NCI-H1092 treated with DMSO at 0.1 percent for 48 hours (cell line): ENCODE data around the gene HASPIN.

Experiments
- DNase-seq: peaks from one replicate; lab custom pipeline; 2025; lab: John Stamatoyannopoulos, UW

HASPIN gene

DNA sequence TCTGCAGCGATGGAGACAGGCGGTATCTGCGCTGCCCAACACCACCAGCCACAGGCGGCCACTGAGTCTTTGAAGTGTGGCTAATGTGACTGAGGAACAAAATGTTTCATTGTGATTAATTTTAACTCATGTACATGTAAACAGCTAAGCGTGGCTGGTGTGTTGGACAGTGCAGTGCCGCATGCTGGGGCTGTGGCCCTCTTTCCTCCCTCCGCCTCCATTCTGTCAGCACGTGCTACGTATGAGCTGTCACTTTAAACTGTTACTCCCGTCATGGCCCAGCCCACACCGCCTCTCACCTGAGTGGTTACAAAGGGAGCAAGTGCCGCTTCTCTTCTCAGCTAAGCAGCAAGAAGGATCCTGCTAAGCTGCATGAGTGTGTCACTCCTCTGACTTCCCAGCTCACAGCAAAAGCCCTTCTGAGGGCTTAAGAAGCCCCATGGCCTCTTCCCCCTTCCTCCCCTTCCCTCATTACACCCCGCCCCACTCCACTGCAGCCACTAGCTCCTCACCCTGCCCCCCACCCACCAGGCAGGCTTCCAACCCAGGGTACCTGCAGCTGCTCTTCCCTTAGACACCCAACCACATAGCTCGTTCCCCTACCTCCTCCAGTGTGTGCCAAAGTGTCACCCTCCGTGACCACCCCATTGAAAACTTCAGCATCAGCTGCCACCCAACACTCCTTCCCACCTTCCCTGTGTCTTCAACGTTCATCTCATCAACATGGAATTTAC is 15.0 kb downstream of the HASPIN start:
- DNase-seq: peak; percentile 1

- no peak for DNase-seq
Measured at GRCh38 chr17:3739422-3740124, 15.9 kb downstream of the HASPIN start.

- no peak for DNase-seq
Measured at GRCh38 chr17:3740611-3741073, 16.9 kb downstream of the HASPIN start.

- no peak for DNase-seq
Measured at GRCh38 chr17:3744014-3744413, 20.3 kb downstream of the HASPIN start.

- no peak for DNase-seq
Measured at GRCh38 chr17:3745071-3745470, 21.4 kb downstream of the HASPIN start.

DNA sequence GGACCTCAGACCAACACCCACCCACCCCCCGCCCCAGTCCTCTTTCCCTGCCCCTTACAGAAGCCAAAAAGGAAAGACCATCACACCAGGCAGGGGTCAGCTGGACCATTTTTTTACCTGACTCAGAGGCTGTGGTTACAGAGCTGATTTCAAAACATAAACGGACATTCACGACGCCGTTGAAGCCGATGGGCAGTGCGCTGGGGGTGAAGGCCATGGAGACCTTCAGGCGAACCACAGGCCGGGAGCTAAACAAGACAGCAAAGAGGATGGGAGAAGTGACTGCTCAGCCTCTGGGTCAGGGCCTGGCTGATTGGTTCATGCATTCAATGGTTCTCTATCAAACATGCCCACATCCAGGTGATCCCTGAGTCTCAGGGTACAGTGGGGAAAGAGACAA is 24.1 kb downstream of the HASPIN start:
- no peak for DNase-seq

DNA sequence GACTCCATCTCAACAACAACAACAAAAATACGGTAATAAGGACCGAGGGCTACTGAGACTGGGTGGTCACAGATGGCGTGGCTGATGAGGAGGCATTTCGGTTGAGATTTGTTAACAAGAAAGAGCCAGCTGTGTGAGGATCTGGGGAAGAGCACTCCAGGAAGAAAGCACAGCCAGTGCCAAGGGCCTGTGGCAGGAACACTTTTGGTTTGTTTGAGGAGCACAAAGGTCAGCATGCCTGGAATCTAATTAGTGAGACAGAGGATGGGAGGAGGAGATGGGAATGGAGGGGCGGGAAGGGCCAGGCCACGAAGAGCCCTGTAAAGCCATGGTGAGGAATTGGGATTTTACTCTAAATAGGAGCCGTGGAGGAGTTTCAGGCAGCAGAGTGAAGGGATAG is 24.9 kb downstream of the HASPIN start:
- DNase-seq: no peak

GRCh38 chr17:3750296-3750695 is 26.6 kb downstream of the HASPIN start:
- DNase-seq: no peak

GRCh38 chr17:3750926-3751325 is 27.2 kb downstream of the HASPIN start:
- no peak for DNase-seq

DNA sequence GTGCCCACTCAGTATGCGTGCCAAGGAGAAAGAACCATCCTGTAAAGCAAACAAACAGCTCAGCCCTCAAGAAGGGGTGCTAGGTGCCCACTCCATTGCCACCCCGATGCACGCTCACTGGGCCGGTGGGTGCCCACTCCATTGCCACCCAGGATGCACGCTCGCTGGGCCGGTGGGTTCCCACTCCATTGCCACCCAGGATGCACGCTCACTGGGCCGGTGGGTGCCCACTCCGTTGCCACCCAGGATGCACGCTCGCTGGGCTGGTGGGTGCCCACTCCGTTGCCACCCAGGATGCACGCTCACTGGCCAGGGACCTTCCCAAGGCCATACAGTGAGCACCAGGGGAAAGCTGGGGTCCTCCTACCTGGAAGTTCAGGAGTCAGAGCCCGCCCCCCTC is 28.1 kb downstream of the HASPIN start:
- DNase-seq: no peak

- no peak for DNase-seq
Measured at GRCh38 chr17:3753624-3754023, 29.9 kb downstream of the HASPIN start.

DNA sequence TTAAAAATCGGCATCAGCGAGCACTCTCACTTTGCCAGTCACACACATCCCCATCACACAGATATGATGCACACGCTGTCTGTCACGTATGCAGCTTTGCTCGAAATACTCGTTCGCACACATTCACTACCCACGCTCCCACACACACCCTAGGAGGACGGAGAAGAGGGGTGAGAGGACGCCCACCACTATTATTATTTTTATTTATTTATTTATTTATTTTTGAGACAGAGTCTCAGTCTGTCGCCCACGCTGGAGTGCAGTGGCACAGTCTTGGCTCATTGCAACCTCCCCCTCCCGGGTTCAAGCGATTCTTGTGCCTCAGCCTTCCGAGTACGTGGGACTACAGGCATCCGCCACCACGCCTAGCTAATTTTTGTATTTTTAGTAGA is 30.4 kb downstream of the HASPIN start:
- DNase-seq: no peak

GRCh38 chr17:3754458-3755334 is 31.0 kb downstream of the HASPIN start:
- peak; percentile 35 for DNase-seq

GRCh38 chr17:3755335-3756030 is 31.8 kb downstream of the HASPIN start:
- no peak for DNase-seq

DNA sequence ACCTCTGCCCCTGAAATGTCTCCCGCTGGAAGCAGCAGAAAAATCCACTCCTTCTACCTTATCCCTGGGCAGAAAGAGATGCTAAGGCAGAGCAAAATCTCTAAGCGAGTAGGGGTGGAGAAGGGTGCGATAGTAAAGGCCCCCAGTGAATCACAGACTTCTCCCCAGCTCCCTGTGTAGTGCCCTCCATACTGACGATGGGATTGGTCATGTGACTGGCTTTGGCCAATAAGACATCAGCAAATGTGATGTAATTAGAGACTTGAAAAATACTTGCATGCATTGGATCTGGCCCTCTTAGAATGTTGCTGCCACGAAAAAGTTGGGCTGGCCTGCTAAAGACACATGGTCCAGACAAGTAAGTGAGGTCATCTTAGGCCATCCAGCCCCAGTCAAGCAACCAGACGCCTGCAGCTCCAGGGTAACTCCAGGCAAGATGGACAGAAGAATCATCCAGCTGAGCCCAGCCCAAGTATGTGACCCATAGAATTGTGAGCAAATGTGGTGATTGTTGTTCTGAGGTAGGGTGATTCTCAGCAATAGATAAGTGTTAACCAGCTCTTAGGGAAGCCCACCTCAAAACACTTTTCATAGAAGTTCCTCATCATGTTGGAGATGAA is 36.0 kb downstream of the HASPIN start:
- no peak for DNase-seq

GRCh38 chr17:3761036-3761917 is 37.6 kb downstream of the HASPIN start:
- DNase-seq: no peak

DNA sequence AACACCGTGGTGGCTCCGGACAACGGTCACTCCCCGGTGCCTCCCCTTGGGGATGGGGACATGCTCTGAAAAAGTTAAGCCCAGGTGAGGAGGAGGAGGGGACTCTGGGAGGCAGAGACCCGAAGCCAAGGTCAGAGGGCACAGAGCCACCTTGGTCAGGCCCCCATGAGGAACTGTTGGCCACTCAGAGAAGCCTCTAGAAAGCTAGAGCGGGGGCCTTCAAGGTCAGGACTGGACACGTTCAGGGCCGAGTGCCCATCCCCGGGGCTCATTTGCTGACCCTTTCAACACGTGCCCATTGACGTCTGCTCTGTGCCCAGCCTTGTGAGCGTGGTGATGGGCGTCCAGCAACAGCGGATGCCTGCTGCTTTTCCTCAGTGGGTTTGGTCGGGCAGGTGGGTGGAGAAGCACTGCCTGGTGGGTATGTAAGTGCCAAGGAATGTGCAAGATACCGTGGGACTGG is 38.2 kb downstream of the HASPIN start:
- DNase-seq: no peak

- DNase-seq: no peak
Measured at GRCh38 chr17:3762922-3763776, 39.4 kb downstream of the HASPIN start.

DNA sequence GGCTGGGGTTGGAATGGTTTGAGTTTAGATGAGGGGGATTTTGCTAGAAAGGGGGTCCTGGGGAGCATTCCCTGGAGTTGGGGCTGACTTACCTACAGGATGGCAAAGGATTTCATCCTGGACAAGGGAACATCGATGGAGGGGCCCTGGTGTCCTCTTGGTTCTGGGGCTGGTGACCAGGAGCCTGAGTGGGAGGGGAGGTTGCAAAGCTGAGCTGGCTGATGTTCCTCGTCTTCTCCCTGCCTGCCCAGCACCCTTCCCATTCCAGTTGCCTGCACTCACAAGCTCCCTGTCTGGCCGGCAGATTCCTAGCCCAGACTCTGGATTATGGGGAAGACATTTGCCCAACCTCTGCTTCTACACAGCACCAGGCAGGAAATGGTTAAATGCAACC is 40.1 kb downstream of the HASPIN start:
- DNase-seq: no peak
